Nucleus accumbens (tissue), 56 donors: ENCODE data around the gene ADARB2.

Source experiments
- DNase-seq, 56 donors: peaks; one replicate each; lab custom pipeline; 2025; lab: John Stamatoyannopoulos, UW

The ADARB2 gene

DNA sequence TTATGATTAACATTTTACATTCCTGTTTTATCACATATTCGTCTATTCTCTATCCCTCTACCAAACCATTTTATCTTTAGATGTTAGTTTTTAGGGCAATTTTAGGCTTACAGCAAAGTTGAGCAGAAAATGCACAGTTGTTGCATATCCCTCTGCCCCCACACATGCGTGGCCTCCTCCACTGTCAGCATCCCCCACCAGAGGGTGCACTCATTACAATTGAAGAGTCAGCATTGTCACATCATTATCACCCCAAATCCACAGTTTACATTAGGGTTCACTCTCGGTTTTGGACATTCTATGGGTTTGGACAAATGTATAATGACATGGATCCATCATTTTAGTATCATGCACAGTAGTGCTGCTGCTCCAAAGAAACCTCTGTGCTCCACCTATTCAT is 594.7 kb downstream of the ADARB2 start:
- DNase-seq: peak in 9 of 56 donors; percentile 10 to 53 (median 24)

- no peak for DNase-seq
These were observed 595.6 kb downstream of the ADARB2 start for GRCh38 chr10:1141701-1142100.

GRCh38 chr10:1141261-1141660 is 596.1 kb downstream of the ADARB2 start:
- DNase-seq: no peak

DNA sequence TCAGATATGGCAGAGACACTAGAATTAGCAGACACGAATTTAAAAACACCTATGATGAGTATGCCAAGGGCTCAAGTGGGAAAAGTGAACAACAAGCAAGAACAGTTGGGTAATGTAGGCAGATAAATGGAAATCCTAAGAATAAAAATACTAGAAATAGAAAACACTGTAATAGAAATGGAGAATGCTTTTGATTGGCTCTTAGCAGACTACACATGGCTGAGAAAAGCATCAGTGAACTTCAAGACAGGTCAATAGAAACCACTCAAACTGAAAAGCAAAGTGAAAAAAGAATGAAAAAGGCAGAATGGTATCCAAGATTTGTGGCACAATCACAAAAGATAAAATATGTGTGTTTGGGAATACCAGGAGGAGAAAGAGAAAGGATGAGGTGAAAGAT is 598.8 kb downstream of the ADARB2 start:
- DNase-seq: no peak

- DNase-seq: no peak
These were observed 599.7 kb downstream of the ADARB2 start for GRCh38 chr10:1137499-1138163.

GRCh38 chr10:1136268-1136667 is 601.1 kb downstream of the ADARB2 start:
- no peak for DNase-seq

GRCh38 chr10:1134156-1134555 is 603.2 kb downstream of the ADARB2 start:
- DNase-seq: no peak

DNA sequence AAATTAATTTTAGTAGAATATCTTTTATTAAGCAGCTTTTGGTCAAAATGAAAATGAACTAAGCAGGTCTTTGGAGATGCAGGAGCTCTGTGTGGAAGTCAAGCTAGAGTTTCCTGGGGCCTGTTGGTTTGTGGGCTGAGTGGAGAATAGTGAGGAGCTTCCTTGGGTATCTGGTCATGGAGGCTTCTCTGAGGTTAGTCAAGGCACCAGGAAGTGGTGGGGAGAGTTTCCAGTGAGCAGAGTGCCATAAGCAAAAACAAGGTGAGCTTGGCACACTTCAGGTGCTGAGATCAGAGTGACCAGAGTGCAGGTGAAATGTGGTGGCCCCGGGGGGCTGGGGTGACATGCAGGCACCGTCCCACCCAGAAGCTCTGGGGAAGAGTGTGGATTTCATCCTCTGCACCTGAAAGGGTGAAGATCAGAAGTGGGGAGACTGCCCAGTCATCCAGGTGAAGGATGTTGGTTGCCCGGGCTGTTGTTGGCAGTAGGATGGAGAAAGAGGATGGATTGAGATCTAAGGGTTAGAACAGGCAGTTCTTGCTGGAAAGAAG is 603.8 kb downstream of the ADARB2 start:
- DNase-seq: no peak

GRCh38 chr10:1132584-1132983 is 604.7 kb downstream of the ADARB2 start:
- DNase-seq: no peak

GRCh38 chr10:1130995-1131790 is 606.1 kb downstream of the ADARB2 start:
- no peak for DNase-seq

DNA sequence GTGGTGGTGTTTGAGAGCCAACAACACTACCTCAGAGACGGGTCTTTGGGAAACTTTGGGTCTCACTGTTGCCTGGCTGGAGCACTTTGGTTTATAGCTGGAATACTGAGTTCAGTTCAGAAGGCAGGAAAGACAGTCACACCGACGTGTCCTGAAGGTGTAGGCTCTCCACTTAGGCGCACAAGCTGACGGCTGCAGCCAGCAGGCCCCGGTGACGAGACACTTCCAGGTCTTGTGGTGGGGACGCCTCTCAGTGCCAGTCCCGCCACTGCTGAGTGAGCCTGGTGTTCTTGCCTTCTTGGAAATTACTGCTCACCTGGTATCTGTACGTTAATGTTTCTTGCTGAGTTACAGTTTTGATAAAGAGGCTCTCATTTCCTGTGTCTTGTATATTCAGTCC is 607.1 kb downstream of the ADARB2 start:
- no peak for DNase-seq

GRCh38 chr10:1128649-1129048 is 608.7 kb downstream of the ADARB2 start:
- DNase-seq: no peak

- no peak for DNase-seq
These were observed 609.2 kb downstream of the ADARB2 start for GRCh38 chr10:1128115-1128514.

GRCh38 chr10:1127629-1128028 is 609.7 kb downstream of the ADARB2 start:
- DNase-seq: no peak
